Measurements from ENCODE around the gene GPALPP1. TPM values are rescaled to one million over a fixed set of nuclear protein-coding genes. Genes with fewer than 3 reads are reported as not detected.
A peak's percentile ranks its signal among the peaks of the same experiment; 100 is the strongest.
"Not testable (repeated sequence)": the region's sequence is repeated elsewhere in the genome, so short reads cannot be mapped to it uniquely, and the experiment has no call there.

Gene GPALPP1
- total RNA-seq, 2 experiments from 2014 or later, result 29.1 to 32.2 TPM

DNA sequence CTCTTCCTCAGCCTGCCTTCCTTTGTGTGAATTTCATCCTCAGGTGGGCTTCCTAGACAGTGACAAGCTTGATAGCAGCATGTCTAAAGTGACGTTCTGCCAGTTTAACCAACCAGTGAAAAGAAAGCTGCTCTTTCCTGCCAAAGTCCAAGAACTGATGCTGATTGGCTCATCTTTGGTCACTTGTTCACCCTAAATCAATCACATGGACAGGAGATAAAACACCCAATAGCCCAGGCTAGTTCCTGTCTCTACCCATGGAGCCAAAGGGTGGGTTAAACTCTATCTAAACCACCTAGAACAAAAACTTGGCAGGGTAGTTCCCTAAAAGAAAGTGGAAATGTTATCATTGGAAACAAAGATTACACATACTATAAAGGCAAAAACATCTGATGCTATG, 50.8 kb downstream of the GPALPP1 start:
- DNase-seq, result no peak
- Mint-ChIP-seq H3K27ac (no peak overlapping the region), H3K4me1 (no peaks in the 10 kb centered on the region), H3K36me3 (peaks cover under 1% of the 10 kb centered on the region), H3K9me3 (no peaks in the 10 kb centered on the region), H3K27me3 (peaks cover 6% of the 10 kb centered on the region), H3K4me3 (no peak overlapping the region)

DNA sequence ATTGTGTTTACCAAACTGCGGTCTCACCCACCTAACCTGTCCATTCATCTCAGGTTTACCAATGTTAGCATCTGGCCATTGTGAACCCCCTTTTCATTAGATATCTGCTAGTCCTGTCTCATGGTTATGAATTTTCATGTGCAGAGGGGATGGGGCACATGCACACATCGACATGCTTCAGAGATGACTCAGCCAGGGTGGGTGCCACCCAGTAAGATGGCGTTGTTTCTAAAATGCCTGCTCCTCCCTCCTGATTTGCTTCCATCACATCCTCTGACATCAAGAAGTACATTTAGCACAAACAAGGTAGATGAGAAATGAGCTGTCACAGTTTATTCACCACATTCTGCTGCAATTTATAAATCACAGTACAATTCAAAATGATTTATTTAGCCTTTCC, 51.3 kb downstream of the GPALPP1 start:
- Mint-ChIP-seq H3K27ac (no peak overlapping the region), H3K9me3 (no peaks in the 10 kb centered on the region), H3K4me1 (no peaks in the 10 kb centered on the region), H3K27me3 (peaks cover 8% of the 10 kb centered on the region), H3K4me3 (no peak overlapping the region), H3K36me3 (no peaks in the 10 kb centered on the region)
- DNase-seq, result no peak

DNA sequence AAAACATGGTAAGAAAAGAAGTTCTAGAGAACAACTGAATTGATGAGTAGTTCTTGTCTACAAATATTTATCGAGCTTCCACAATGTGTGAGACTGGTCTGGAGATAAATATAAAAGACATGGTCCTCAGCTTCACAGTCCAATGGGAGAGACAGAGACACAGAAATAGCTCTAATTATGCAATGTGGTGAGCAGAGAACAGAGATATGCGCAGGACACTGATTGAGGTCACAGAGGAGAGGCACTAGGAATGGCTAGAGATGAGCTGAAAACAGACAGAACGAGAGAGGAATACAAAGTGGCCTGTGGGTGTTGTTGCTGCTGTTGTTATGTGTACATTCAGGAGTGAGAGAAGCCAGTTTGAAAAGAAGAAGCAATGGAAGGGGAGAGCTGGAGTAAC, 53.2 kb downstream of the GPALPP1 start:
- DNase-seq, result no peak
- Mint-ChIP-seq H3K4me3 (no peak overlapping the region), H3K27me3 (peaks cover 23% of the 10 kb centered on the region), H3K27ac (no peak overlapping the region), H3K36me3 (no peaks in the 10 kb centered on the region), H3K4me1 (peaks cover 5% of the 10 kb centered on the region), H3K9me3 (no peaks in the 10 kb centered on the region)

DNA sequence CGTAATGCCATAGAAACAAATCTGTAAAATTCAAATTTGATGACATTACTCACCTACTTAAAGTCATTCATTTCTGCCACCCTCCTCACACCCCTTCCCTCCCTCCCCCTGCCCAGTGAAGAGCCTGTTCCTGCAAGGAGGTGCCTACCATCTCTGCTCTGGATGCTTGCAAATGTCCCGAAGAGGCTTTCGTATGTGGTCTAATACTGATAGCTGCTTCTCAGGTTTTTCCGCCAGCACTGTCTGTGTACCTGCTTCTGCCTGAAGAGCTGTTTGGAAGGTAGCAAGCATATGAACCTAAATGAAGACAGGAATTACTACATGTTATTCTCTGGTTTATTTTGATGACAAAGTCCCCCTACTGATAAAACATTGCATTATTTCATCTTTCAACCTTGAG, 57.1 kb downstream of the GPALPP1 start:
- Mint-ChIP-seq H3K27me3 (peaks cover 36% of the 10 kb centered on the region), H3K4me1 (peaks cover 17% of the 10 kb centered on the region), H3K27ac (no peak overlapping the region), H3K36me3 (no peaks in the 10 kb centered on the region), H3K9me3 (no peaks in the 10 kb centered on the region), H3K4me3 (peak overlapping the region; percentile 72)
- DNase-seq, result no peak

DNA sequence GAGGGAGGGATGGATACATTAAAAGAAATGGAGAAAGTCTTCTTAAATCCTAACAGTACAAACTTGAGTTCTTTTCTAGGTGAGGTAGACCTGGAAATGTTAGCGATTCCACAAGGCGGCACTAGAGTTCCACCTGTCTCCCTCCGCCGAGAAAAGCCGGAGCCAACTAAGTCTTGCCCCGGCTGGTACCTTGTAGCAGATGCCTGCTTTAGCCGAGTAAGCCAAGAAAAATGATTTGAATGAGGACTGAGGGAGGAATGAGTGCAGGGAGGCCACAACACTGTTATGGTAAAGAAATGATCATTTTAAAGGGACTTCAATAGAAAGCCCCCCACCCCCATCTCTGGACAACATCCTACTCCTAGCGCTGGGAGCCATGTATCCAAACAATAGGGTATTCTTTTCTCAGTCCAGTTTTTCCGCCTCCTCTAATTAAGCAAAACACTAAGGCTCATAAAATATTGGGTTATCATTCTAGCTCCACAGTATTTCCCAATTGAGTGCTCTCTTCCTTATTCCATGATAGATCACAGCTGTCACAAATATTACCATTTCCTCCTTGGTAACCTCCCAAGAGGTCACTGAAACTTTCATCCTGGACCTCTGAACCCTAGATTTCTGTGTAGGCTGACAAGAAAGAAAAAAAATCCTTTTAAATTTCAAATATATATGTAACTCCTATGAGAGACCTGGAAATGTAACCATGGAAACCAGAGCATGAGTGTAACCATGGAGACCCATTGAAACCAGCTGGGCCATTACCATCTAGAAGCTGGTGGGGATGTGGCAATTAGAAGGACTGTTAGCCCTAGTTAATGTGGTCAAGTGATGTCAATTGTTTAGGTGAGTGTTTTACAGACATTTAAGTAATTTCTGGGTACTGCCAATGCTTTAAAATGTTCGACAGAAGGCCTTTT, 58.3 kb downstream of the GPALPP1 start:
- DNase-seq, result peak; percentile 75
- H3K4me3 Mint-ChIP-seq, result peak overlapping the region; percentile 72
- H3K4me1 Mint-ChIP-seq, result peaks cover 17% of the 10 kb centered on the region
- H3K27me3 Mint-ChIP-seq, result peaks cover 42% of the 10 kb centered on the region
- H3K36me3 Mint-ChIP-seq, result no peaks in the 10 kb centered on the region
- no peak overlapping the region for H3K27ac Mint-ChIP-seq
- no peaks in the 10 kb centered on the region for H3K9me3 Mint-ChIP-seq

DNA sequence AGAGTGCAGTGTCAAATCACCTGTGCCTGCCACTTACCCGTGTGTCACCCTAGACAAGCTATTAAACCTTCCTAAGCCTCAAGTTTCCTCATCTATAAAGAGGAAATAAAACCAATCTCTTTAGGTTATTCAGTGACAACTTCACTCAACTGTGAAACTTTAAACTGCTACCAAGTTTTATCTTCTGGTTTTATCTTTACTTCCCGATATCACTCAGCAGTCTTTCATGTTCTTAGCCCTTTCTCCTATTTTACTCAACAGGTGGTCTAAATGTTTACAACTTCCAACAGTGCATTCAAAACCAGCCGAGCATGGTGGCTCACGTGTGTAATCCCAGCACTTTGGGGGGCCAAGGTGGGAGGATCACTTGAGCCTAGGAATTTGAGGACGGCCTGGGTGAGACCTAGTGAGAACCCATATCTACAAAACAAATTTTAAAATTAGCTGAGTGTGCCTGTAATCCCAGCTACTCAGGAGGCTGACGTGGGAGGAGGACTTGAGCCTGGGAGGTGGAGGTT, 59.6 kb downstream of the GPALPP1 start:
- no peaks in the 10 kb centered on the region for H3K9me3 Mint-ChIP-seq
- no peak for DNase-seq
- H3K27me3 Mint-ChIP-seq, result peaks cover 42% of the 10 kb centered on the region
- no peak overlapping the region for H3K4me3 Mint-ChIP-seq
- peaks cover 17% of the 10 kb centered on the region for H3K4me1 Mint-ChIP-seq
- no peak overlapping the region for H3K27ac Mint-ChIP-seq
- no peaks in the 10 kb centered on the region for H3K36me3 Mint-ChIP-seq

DNA sequence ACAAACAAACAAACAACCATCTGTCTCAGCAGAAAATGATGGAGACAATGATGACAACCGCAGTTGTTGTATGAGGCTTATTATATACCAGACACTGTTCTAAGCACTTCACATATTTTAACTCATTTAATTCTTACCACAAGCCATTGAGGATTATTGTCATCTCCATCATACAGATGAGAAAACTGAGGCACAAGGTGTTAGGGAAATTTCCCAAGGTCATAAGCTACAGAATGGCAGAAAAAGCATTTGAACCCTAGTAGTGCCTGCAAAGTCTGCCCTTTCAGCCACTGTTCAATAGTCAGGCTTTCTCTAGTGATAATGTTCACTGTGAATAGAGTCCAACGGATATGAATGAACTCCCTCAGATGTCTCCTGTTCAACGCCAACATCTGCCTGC, 60.1 kb downstream of the GPALPP1 start:
- peaks cover 20% of the 10 kb centered on the region for H3K4me1 Mint-ChIP-seq
- H3K27me3 Mint-ChIP-seq, result peaks cover 42% of the 10 kb centered on the region
- no peaks in the 10 kb centered on the region for H3K36me3 Mint-ChIP-seq
- no peak for DNase-seq
- H3K9me3 Mint-ChIP-seq, result no peaks in the 10 kb centered on the region
- H3K4me3 Mint-ChIP-seq, result no peak overlapping the region
- H3K27ac Mint-ChIP-seq, result no peak overlapping the region

DNA sequence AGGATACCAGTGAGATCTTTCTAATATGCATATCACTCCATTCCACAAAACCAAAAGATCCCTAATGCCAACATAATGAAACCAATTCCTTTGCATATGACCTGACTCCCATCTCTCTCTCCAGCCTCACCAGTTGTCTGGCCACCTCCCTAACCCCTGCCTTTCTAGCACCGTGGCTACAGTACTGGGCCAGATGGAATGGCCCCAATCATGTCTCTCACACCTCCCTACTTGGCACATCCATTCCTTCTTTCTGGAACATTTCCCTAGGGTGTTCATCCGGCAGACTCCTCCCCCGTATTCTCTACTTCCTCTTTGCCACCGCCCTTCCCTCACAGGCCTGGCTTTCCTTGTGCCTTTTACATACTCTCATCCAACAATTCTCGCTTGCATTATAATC, 62.0 kb downstream of the GPALPP1 start:
- no peak overlapping the region for H3K27ac Mint-ChIP-seq
- peaks cover 33% of the 10 kb centered on the region for H3K27me3 Mint-ChIP-seq
- no peak for DNase-seq
- no peak overlapping the region for H3K4me3 Mint-ChIP-seq
- H3K9me3 Mint-ChIP-seq, result no peaks in the 10 kb centered on the region
- H3K36me3 Mint-ChIP-seq, result no peaks in the 10 kb centered on the region
- peaks cover 35% of the 10 kb centered on the region for H3K4me1 Mint-ChIP-seq

DNA sequence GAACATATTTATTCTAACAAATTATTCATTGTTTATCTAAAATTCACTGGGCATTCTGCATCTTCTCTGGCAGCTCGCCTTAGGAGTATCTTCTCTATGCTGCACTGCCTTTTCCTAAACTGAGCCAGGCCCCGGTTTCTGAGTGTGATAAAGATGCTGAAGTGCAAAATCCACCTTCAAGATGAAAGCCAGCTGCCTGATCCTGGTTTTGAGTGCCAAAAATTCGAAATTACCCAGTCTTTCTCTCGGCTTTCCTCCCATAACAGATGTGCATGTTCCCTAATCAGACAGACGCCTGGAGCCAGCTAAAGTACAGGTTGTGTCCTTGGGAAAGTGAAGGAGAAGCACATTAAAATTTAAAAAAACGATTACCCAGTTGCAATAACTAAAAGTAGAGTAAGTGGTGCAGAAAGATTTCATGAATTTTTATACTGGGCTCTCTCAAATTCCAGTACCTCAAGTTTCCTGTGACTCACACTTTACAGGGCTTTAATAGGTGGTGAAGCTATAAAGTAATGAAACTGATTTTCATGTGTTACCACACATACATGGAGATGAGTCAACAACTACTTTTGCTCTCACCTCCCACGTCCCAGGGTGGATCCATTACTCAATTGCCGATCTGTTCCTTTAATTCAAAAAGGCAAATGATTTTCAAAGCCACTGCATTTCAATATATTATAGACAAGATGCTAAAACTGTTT, 66.0 kb downstream of the GPALPP1 start:
- Mint-ChIP-seq H3K27ac (peak overlapping the region; percentile 30), H3K36me3 (no peaks in the 10 kb centered on the region), H3K4me1 (peaks cover 26% of the 10 kb centered on the region), H3K4me3 (peak overlapping the region; percentile 32), H3K27me3 (peaks cover 39% of the 10 kb centered on the region), H3K9me3 (no peaks in the 10 kb centered on the region)
- peak; percentile 59 for DNase-seq

DNA sequence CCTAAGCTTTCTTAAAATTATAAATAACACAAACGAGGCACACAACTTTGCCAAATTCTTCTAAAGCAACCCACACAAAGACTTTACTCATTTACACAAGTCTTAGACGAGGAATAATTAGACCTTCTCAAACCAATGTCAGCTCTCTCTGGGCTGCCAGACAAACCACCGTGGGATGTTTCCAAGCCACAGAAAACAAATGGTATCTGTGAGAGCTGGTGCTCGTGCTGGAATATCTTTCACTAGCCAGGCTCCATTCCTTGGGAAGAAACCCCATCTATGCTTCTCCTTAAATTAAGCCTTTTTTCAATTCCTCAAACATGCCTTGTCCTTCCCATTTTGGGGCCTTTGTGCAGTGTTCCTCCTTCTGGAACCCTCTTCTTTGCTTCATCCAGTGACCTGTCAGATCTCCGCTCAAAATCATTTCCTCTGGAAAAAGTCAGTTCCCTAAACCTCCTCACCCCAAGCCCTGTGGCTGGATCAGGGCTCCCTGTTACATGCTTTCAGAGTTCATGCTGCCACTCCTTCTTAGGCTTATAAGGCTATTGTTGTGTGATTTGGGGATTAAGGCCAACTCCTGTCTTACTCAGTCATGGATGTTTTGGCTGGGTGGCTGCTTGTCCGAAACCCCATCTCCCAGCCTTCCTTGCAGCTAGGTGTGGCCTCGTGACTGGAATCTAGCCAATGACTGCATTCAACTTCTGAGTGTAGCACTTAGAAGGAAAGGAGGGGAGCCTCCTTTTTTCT, 66.7 kb downstream of the GPALPP1 start:
- DNase-seq, result peak; percentile 35
- Mint-ChIP-seq H3K36me3 (no peaks in the 10 kb centered on the region), H3K27ac (no peak overlapping the region), H3K4me3 (peak overlapping the region; percentile 26), H3K9me3 (no peaks in the 10 kb centered on the region), H3K27me3 (peaks cover 36% of the 10 kb centered on the region), H3K4me1 (peaks cover 26% of the 10 kb centered on the region)

DNA sequence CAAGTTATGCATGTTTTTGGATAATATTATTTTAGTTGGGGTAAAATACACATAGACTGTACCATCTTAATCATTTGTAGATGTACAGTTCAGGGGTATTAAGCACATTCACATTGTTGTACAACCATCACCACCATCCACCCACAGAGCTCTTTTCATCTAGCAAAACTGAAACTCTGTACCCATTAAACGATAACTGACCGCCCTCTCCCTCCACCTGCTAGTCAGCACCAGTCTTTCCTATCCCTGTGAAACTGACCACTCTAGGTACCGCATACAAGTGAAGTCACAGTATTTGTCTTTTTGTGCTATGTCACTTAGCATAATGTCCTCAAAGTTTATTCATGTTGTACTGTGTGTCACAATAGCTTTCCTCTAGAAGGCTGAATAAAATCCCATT, 70.7 kb downstream of the GPALPP1 start:
- H3K9me3 Mint-ChIP-seq, result no peaks in the 10 kb centered on the region
- no peaks in the 10 kb centered on the region for H3K36me3 Mint-ChIP-seq
- H3K4me1 Mint-ChIP-seq, result peaks cover 21% of the 10 kb centered on the region
- H3K27ac Mint-ChIP-seq, result no peak overlapping the region
- no peak overlapping the region for H3K4me3 Mint-ChIP-seq
- peaks cover 40% of the 10 kb centered on the region for H3K27me3 Mint-ChIP-seq
- DNase-seq, result no peak

DNA sequence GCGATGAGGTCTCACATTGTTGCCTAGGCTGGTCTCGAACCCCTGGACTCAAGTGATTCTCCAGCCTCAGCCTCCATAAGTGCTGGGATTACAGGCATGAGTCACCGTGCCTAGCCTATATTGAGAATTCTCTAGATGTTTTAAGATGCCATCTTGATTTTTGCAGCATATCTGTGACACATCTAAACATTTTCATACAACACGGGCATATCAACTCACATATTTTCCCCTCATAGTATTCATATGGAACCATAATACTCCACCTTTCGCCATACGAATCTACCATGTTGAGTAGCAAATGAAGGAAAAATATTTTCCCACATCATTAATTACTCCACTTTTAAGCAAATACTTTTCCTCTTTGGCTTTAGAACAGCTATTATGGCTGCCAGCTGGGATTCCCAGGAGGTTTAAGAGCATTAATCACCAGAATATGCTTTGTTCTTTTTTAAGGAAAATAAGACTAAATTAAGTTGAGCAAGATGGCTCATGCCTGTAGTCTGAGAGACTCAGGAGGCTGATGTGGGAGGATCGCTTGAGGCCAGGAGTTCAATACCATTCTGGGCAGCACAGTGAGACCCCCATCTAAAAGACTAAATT, 74.0 kb downstream of the GPALPP1 start:
- Mint-ChIP-seq H3K4me1 (peaks cover 3% of the 10 kb centered on the region), H3K27me3 (peaks cover 37% of the 10 kb centered on the region), H3K4me3 (no peak overlapping the region), H3K9me3 (no peaks in the 10 kb centered on the region), H3K36me3 (no peaks in the 10 kb centered on the region), H3K27ac (no peak overlapping the region)
- no peak for DNase-seq

DNA sequence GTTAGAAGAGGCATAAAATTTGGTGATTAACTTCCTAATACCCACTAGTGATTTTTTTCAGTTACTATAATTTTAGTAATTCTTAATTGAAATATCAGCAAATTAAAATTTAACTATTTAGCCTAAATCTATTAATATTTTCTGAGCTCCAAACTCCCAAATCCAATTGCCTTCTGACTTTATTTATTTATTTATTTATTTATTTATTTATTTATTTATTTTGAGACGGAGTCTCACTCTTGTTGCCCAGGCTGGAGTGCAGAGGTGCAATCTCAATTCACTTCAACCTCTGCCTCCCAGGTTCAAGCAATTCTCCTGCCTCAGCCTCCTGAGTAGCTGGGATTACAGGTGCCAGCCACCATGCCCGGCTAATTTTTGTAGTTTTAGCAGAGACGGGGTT, 74.6 kb downstream of the GPALPP1 start:
- peaks cover 32% of the 10 kb centered on the region for H3K27me3 Mint-ChIP-seq
- H3K4me1 Mint-ChIP-seq, H3K4me3 Mint-ChIP-seq, H3K27ac Mint-ChIP-seq, H3K9me3 Mint-ChIP-seq, DNase-seq, H3K36me3 Mint-ChIP-seq: not testable (repeated sequence)

DNA sequence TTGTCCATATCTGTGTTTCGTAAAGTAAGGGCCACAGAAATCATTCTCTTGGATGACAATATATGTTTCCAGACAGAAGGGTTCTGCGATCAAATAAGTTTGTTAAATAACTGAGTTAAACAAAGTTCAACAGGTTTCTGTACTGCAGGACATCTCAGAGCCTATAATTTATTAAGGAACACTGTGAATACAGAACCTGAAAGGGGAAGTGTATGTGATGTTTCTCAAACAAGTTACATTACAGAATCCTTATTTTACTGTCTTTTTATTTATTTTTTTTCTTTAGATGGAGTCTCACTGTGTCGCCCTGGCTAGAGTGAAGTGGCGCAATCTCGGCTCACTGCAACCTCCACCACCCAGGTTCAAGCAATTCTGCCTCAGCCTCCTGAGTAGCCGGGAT, 75.6 kb downstream of the GPALPP1 start:
- no peak overlapping the region for H3K27ac Mint-ChIP-seq

More for the DNA sequence above, 75.6 kb downstream of the GPALPP1 start:
- peaks cover 32% of the 10 kb centered on the region for H3K27me3 Mint-ChIP-seq
- no peak for DNase-seq
- H3K9me3 Mint-ChIP-seq, result no peaks in the 10 kb centered on the region
- H3K36me3 Mint-ChIP-seq, result no peaks in the 10 kb centered on the region
- no peak overlapping the region for H3K4me3 Mint-ChIP-seq
- no peaks in the 10 kb centered on the region for H3K4me1 Mint-ChIP-seq
